BLaER1 (cell line): ENCODE results near the gene SPACDR.

ENCODE experiments used
- H3K27ac ChIP-seq: shearing (Covaris generic); formaldehyde crosslinking; 2 replicates; pipeline ENCODE4 v1.8.1; 2022
- H3K27me3 ChIP-seq: shearing (Covaris generic); formaldehyde crosslinking; 2 replicates; pipeline ENCODE4 v1.8.1; 2022
- H3K36me3 ChIP-seq: shearing (Covaris generic); formaldehyde crosslinking; 2 replicates; pipeline ENCODE4 v1.8.1; 2022
- H3K4me1 ChIP-seq: shearing (Covaris generic); formaldehyde crosslinking; 2 replicates; pipeline ENCODE4 v1.8.1; 2022
- H3K4me2 ChIP-seq: shearing (Covaris generic); formaldehyde crosslinking; 2 replicates; pipeline ENCODE4 v1.8.1; 2022
- H3K4me3 ChIP-seq: shearing (Covaris generic); formaldehyde crosslinking; 2 replicates; pipeline ENCODE4 v1.8.1; 2022
- H3K9ac ChIP-seq: shearing (Covaris generic); formaldehyde crosslinking; 2 replicates; pipeline ENCODE4 v1.8.1; 2022
- H3K9me3 ChIP-seq: shearing (Covaris generic); formaldehyde crosslinking; 2 replicates; pipeline ENCODE4 v1.8.1; 2022
- H4K20me1 ChIP-seq: shearing (Covaris generic); formaldehyde crosslinking; 2 replicates; pipeline ENCODE4 v1.8.1; 2022
- Cebpa-rat ChIP-seq: shearing (Covaris generic); IDR thresholded peaks from 2 replicates; pipeline ENCODE4 v1.8.1; 2022

The SPACDR gene

DNA sequence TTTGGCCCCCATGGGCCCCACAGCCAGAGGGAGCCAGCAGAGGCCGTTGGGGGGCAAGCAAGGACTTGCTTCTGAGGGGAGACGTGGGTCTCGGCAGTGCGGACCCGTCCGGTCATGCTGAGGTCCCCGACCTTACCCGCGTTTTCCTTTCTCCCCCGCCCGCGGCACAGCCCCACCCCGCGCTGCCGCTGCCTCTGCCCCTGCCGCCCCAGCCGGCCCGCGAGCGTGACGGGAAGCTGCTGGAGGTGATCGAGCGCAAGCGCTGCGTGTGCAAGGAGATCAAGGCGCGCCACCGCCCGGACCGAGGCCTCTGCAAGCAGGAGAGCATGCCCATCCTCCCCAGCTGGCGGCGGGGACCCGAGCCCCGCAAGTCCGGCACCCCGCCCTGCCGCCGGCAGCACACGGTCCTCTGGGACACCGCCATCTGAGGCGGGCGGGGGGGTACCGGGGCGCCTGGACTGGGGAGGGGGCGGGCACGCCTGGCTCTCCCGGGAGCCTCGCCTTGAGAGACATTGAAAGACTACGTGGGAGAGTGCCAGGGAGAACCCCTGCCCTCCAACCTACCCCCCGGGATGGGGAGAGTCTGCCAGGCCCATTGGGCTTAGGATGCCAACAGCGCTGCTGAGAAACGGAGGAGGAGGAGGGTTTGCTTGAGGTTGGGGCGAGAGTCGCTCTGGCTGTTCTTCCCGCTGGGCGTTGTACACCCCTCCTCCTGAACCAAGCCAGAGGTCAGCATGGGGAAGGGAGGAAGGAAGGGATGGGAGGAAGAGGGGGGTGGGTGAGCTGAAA is 29.6 kb upstream of the SPACDR start:
- no peaks in the 10 kb centered on the region for H3K36me3 ChIP-seq
- peaks cover 42% of the 10 kb centered on the region for H3K4me1 ChIP-seq
- no peaks in the 10 kb centered on the region for H4K20me1 ChIP-seq
- no peak for TF ChIP-seq Cebpa-rat
- peak overlapping the region; percentile 62 for H3K4me3 ChIP-seq
- no peaks in the 10 kb centered on the region for H3K9me3 ChIP-seq
- H3K4me2 ChIP-seq, result peak overlapping the region; percentile 84
- no peak overlapping the region for H3K27ac ChIP-seq
- H3K9ac ChIP-seq, result 0 out of 2 replicates have a peak overlapping the region, but pooled peaks have one; percentile 34
- H3K27me3 ChIP-seq, result peaks cover 9% of the 10 kb centered on the region; the same call in 1 of the 2 replicates

DNA sequence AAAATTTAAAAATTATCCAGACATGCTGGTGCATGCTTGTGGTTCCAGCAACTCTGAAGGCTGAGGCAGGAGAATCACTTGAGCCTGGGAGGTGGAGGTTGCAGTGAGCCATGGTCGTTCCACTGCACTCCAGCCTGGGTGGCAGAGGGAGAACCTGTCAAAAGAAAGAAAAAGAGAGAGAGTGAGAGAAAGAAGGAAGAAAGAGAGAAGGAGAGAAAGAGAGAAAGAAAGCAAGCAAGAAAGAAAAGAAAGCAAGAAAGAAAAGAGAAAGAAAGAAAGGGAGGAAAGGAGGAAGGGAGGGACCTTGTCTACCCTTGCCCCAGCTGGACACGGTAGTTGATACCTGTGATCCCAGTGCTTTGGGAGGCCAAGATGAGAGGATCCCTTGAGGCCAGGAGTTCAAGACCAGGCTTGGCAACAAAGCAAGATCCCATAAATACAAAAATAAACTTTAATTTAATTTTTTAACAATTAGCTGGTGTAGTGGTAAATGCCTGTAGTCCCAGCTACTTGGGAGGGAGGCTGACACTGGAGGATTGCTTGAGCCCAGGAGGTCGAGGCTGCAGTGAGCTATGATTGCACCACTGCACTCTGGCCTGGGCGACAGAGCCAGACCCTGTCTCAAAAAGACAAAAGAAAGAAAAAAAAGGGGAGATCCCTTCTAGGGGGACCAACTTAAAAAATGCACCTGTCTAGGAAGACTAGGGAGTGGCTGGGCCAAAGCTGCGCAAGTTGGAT is 28.8 kb upstream of the SPACDR start:
- Histone ChIP-seq H4K20me1 (no peaks in the 10 kb centered on the region), H3K9me3 (no peaks in the 10 kb centered on the region), H3K4me1 (peaks cover 44% of the 10 kb centered on the region), H3K9ac (0 out of 2 replicates have a peak overlapping the region, but pooled peaks have one; percentile 34), H3K4me2 (peak overlapping the region; percentile 84), H3K36me3 (no peaks in the 10 kb centered on the region), H3K27me3 (peaks cover 9% of the 10 kb centered on the region; the same call in 1 of the 2 replicates), H3K27ac (no peak overlapping the region), H3K4me3 (peak overlapping the region; percentile 62)
- TF ChIP-seq Cebpa-rat, result no peak

- no peak overlapping the region for H3K27ac ChIP-seq
- H3K36me3 ChIP-seq, result no peaks in the 10 kb centered on the region
- TF ChIP-seq Cebpa-rat, result no peak
- H3K4me2 ChIP-seq, result no peak overlapping the region
- peaks cover 9% of the 10 kb centered on the region; the same call in 1 of the 2 replicates for H3K27me3 ChIP-seq
- no peak overlapping the region for H3K4me3 ChIP-seq
- no peaks in the 10 kb centered on the region for H4K20me1 ChIP-seq
- H3K9ac ChIP-seq, result no peak overlapping the region
- peaks cover 60% of the 10 kb centered on the region for H3K4me1 ChIP-seq
- H3K9me3 ChIP-seq, result no peaks in the 10 kb centered on the region
These were observed 27.1 kb upstream of the SPACDR start for GRCh38 chr7:100491192-100491578.

DNA sequence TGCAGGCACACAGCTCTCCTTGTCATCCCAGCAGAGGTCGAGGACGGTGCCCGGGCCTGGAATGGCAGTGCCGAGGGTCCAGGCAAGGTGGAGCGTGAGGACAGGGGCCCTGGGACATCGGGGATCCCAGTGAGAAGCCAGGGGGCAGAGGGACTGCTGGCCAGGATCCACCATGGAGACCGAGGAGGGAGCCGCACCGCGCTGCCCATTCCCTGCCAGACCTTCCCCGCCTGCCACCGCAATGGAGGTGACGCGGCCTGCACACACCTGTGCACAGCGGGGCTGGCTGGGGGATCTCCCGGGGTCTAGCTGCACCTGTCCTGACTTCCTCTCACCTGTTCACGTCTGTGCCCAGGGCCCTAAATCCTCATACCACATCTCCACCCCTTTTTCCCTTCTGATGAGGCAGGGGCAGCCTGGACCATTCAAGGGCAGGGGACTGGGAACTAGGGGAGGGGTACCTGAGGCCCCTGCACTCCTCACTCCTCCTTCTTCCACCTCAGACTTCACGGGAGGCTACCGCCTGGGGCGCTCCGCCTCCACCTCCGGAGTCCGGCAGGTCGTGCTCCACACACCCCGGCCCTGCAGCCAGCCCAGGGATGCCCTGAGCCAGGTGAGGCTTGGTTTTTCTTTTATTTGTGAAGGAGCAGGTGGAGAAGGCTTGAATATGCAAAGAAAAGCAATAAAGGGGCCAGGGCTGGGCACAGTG is 26.6 kb upstream of the SPACDR start:
- TF ChIP-seq Cebpa-rat, result no peak
- Histone ChIP-seq H3K4me1 (peaks cover 60% of the 10 kb centered on the region), H3K4me2 (peak overlapping the region; percentile 44), H4K20me1 (no peaks in the 10 kb centered on the region), H3K36me3 (no peaks in the 10 kb centered on the region), H3K9me3 (no peaks in the 10 kb centered on the region), H3K4me3 (no peak overlapping the region), H3K27me3 (peaks cover 9% of the 10 kb centered on the region; the same call in 1 of the 2 replicates), H3K27ac (no peak overlapping the region), H3K9ac (no peak overlapping the region)

DNA sequence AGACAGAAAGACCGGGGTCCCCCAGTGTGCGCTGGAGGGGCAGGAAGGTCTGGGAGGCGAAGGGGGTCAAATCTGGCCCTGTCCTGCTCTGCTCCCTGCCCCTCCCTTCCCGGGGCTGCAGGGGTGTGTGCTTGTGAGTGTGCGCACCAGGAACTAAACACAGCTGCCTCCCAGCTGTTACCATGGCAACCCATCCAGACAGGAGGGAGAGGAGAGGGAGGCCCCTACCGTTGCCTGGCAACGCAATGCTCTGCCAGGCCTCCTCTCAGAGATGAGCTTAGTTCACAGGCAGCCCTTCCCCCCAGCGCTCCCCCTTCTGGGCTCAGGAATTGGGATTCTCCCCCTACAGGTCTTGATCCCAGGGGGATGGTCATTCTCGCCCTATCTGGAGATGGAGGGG is 25.8 kb upstream of the SPACDR start:
- H3K4me1 ChIP-seq, result peaks cover 54% of the 10 kb centered on the region
- no peaks in the 10 kb centered on the region for H3K9me3 ChIP-seq
- H4K20me1 ChIP-seq, result no peaks in the 10 kb centered on the region
- H3K27ac ChIP-seq, result no peak overlapping the region
- no peak for TF ChIP-seq Cebpa-rat
- no peak overlapping the region for H3K9ac ChIP-seq
- H3K27me3 ChIP-seq, result peaks cover 9% of the 10 kb centered on the region; the same call in 1 of the 2 replicates
- H3K4me3 ChIP-seq, result no peak overlapping the region
- no peaks in the 10 kb centered on the region for H3K36me3 ChIP-seq
- H3K4me2 ChIP-seq, result peak overlapping the region; percentile 44

- peak overlapping the region; percentile 37 for H3K4me2 ChIP-seq
- peaks cover 9% of the 10 kb centered on the region; the same call in 1 of the 2 replicates for H3K27me3 ChIP-seq
- no peak overlapping the region for H3K27ac ChIP-seq
- no peak overlapping the region for H3K9ac ChIP-seq
- H3K4me3 ChIP-seq, result no peak overlapping the region
- no peaks in the 10 kb centered on the region for H3K9me3 ChIP-seq
- H3K36me3 ChIP-seq, result no peaks in the 10 kb centered on the region
- no peaks in the 10 kb centered on the region for H4K20me1 ChIP-seq
- no peak for TF ChIP-seq Cebpa-rat
- peaks cover 55% of the 10 kb centered on the region for H3K4me1 ChIP-seq
These were observed 25.1 kb upstream of the SPACDR start for GRCh38 chr7:100489121-100489520.

- Histone ChIP-seq H3K27me3 (peaks cover 9% of the 10 kb centered on the region; the same call in 1 of the 2 replicates), H3K9me3 (no peaks in the 10 kb centered on the region), H3K4me3 (no peak overlapping the region), H4K20me1 (no peaks in the 10 kb centered on the region), H3K9ac (no peak overlapping the region), H3K4me1 (peaks cover 54% of the 10 kb centered on the region), H3K27ac (no peak overlapping the region), H3K4me2 (no peak overlapping the region), H3K36me3 (no peaks in the 10 kb centered on the region)
- no peak for TF ChIP-seq Cebpa-rat
These were observed 24.5 kb upstream of the SPACDR start for GRCh38 chr7:100488333-100489095.

DNA sequence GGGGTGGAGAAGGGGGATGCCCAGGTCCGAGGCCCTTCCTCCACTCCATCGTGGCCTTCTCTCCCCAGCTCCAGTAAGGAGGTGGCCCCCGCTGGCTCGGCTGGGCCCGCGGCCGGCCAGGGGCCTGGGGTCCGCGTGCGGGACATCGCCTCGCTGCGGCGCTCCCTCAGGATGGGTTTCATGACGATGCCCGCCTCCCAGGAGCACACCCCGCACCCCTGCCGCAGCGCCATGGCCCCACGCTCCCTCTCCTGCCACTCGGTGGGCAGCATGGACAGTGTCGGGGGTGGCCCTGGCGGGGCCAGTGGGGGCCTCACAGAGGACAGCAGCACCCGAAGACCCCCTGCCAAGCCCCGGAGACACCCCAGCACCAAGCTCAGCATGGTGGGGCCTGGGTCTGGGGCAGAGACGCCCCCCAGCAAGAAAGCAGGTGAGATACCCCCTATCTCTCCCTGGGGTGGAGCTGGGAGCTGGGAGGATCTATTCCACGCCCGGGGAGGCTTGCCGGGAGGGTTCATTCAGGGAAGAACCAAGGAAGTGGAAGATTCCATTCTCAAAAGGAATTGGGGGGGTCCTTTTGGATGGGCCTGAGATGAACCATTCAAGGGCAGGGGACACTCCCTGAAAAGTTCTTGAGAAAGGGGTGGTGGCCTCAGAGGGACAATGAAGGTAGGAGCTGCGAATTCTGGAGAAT is 22.8 kb upstream of the SPACDR start:
- no peaks in the 10 kb centered on the region for H4K20me1 ChIP-seq
- no peak overlapping the region for H3K4me3 ChIP-seq
- H3K9me3 ChIP-seq, result no peaks in the 10 kb centered on the region
- H3K27me3 ChIP-seq, result no peaks in the 10 kb centered on the region
- H3K9ac ChIP-seq, result no peak overlapping the region
- no peak for TF ChIP-seq Cebpa-rat
- H3K4me1 ChIP-seq, result peaks cover 57% of the 10 kb centered on the region
- H3K4me2 ChIP-seq, result peak overlapping the region; percentile 49
- H3K27ac ChIP-seq, result no peak overlapping the region
- no peaks in the 10 kb centered on the region for H3K36me3 ChIP-seq
